Coronary artery (tissue), 2 donors: ENCODE results near the gene TTC3.
"Not testable (repeated sequence)": the region's sequence is repeated elsewhere in the genome, so short reads cannot be mapped to it uniquely, and the experiment has no call there.

Source experiments
- DNase-seq: peaks from one replicate; pipeline ENCODE4 v3.0.0-alpha.2; 2017; ENCODE audit warnings: low spot score
- H3K27ac ChIP-seq, 2 donors: fragments of 200-600 bp; sonication (generic); one replicate each; pipeline ENCODE4 v1.5.1; 2016 to 2019
- H3K4me3 ChIP-seq: fragments of 200-600 bp; sonication (generic); 2 replicates; pipeline ENCODE4 v1.5.1; 2016; ENCODE audit warnings: mild to moderate bottlenecking, moderate library complexity
- TF ChIP-seq, protein P1 (sequence below): fragments of 200-600 bp; sonication (generic); IDR thresholded peaks from one replicate; pipeline ENCODE4 v1.5.1; 2019; ENCODE audit warnings: antibody characterized with exemption

Gene TTC3

DNA sequence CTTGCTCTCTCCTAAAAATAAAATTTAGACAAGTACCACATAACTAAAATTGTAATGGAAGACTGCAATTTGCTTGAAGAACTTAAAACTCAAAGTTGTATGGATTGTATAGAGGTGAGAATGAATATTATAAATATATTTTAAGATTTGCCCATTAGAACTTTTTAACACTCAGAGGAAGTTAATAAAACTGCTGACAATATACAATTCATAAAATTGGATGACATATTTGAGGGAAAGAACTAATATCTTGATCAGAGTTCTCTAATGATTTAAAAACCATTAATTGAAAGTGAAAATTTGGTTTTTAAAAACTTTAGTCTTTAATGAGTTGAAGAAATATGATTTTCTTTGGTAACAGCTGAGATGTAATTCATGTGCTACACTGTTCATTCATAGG, 20.9 kb downstream of the TTC3 start:
- no peak for DNase-seq
- TF ChIP-seq, protein P1, sequence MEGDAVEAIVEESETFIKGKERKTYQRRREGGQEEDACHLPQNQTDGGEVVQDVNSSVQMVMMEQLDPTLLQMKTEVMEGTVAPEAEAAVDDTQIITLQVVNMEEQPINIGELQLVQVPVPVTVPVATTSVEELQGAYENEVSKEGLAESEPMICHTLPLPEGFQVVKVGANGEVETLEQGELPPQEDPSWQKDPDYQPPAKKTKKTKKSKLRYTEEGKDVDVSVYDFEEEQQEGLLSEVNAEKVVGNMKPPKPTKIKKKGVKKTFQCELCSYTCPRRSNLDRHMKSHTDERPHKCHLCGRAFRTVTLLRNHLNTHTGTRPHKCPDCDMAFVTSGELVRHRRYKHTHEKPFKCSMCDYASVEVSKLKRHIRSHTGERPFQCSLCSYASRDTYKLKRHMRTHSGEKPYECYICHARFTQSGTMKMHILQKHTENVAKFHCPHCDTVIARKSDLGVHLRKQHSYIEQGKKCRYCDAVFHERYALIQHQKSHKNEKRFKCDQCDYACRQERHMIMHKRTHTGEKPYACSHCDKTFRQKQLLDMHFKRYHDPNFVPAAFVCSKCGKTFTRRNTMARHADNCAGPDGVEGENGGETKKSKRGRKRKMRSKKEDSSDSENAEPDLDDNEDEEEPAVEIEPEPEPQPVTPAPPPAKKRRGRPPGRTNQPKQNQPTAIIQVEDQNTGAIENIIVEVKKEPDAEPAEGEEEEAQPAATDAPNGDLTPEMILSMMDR: no peak
- Histone ChIP-seq H3K27ac (no peak overlapping the region), H3K4me3 (no peak overlapping the region)

DNA sequence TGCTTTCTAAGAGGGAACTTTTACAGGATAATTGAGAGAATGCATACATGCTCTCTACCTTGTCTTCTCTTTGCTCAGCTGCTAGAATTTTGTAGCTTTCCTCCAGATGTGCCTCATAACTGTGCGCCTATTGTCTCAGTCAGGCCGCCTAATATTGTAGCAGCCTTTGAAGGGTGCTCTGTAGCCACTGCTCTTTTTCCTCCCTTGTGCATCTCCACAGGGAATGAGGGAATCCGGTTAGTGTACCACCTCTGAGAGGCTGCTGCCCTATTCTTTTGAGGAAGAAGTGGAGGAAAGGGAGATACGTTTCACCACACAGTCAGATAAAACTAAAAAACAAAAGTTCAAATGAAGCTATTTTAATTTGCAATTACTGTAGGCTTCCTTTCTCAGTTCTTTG, 22.8 kb downstream of the TTC3 start:
- TF ChIP-seq, protein P1: no peak
- no peak overlapping the region for H3K4me3 ChIP-seq
- no peak overlapping the region for H3K27ac ChIP-seq
- DNase-seq: no peak

DNA sequence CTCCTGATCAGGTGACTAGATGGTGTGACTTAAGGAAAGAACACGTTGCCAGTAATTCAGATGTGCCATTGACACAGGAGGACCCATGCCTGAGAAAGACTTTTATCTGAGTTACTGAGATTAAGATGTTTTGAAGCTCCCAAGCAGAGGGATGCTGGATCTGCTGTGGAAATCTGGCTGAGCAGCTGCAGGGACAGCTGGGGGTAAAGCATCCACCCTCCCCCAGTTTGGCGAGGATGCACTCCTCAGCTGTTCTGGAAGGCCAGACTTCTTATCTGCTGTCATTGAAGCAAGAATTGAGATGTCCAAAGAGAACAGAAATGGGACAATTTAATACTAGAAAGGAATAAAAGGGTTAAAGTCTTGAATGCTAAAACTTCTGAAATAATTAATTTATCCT, 25.7 kb downstream of the TTC3 start:
- TF ChIP-seq, protein P1: no peak
- no peak overlapping the region for H3K4me3 ChIP-seq
- DNase-seq: no peak
- no peak overlapping the region for H3K27ac ChIP-seq

DNA sequence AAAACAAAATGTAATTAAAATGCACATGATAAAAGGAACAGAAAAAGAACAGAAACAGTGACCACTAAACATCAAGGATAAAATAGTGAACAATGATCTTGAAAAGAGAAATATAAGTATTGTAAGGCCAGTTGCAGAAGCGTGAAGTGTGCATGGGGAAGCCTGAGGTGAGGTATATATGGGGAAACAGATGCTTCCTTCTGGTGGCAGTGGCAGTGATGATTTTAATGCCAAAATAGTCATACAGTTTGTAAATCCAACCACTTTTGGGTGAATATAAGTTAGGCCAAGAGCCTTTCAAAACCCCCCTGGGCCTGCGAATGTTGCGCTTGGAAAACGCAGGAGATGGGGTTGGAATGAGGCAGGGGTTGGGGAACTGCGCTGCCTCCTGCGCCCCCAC, 27.3 kb downstream of the TTC3 start:
- no peak for DNase-seq
- Histone ChIP-seq H3K4me3 (no peak overlapping the region), H3K27ac (no peak overlapping the region)
- TF ChIP-seq, protein P1: no peak

DNA sequence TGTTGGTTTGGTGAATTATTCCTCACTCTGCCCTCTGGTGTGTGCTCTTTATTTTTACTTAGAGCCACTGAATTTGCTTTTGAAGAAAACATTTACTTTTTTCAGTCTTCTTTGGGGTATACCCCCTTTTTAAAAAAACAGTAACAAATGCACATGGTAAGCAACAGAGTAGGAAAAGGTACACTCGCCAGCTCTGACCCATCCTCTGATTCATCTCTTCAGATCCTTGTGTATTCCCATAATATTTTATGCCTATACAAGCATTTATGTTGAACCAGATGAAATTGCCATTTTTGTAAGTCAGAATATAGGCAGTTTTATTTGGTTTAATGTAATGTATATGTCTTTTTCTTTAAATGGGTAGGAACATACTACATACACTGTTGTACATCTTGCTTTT, 28.3 kb downstream of the TTC3 start:
- Histone ChIP-seq H3K27ac (no peak overlapping the region), H3K4me3 (no peak overlapping the region)
- DNase-seq: no peak
- TF ChIP-seq, protein P1: no peak

DNA sequence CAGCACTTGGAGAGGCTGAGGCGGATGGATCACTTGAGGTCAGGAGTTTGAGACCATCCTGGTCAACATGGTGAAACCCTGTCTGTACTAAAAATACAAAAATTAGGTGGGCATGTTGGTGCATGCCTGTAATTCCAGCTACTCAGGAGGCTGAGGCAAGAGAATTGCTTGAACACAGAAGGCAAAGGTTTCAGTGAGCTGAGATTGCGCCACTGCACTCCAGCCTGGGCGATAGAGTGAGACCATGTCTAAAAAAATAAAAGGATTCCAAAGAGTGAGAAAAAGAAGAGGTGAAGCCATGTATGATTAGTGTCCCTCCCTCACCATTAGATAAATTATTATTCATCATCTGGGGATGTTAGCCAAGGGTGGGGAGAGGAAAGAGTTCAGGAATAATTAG, 29.7 kb downstream of the TTC3 start:
- not testable (repeated sequence) for H3K4me3 ChIP-seq, H3K27ac ChIP-seq, DNase-seq

DNA sequence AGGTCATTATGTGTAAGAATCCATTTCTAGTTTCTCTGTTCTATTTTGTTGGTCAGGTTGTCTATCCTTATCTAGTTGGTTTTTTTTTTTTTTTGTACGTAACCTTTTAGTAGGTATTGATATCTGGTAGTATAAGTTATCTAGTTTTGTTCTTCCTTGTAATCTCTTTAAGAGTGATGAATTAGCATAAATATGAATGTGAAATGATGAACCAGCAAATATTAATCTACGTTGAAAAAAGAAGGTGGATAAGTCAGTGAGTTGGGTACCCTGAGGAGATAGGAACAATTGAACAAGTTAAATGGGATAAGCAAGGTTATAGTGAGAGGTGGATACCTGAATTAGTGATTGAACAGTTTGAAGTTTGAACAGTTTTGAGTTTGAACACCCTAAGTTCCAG, 33.9 kb downstream of the TTC3 start:
- TF ChIP-seq, protein P1: no peak
- no peak overlapping the region for H3K4me3 ChIP-seq
- no peak for DNase-seq
- no peak overlapping the region for H3K27ac ChIP-seq

DNA sequence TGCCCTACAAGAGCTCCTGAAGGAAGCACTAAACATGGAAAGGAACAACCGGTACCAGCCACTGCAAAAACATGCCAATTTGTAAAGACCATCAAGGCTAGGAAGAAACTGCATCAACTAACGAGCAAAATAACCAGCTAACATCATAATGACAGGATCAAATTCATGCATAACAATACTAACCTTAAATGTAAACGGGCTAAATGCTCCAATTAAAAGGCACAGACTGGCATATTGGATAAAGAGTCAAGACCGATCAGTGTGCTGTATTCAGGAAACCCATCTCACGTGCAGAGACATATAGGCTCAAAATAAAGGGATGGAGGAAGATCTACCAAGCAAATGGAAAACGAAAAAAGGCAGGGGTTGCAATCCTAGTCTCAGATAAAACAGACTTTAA, 38.0 kb downstream of the TTC3 start:
- H3K4me3 ChIP-seq, H3K27ac ChIP-seq, DNase-seq: not testable (repeated sequence)

DNA sequence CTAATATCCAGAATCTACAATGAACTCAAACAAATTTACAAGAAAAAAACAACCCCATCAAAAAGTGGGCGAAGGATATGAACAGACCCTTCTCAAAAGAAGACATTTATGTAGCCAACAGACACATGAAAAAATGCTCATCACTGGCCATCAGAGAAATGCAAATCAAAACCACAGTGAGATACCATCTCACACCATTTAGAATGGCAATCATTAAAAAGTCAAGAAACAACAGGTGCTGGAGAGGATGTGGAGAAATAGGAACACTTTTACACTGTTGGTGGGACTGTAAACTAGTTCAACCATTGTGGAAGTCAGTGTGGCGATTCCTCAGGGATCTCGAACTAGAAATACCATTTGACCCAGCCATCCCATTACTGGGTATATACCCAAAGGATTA, 41.2 kb downstream of the TTC3 start:
- not testable (repeated sequence) for H3K4me3 ChIP-seq, H3K27ac ChIP-seq, DNase-seq

DNA sequence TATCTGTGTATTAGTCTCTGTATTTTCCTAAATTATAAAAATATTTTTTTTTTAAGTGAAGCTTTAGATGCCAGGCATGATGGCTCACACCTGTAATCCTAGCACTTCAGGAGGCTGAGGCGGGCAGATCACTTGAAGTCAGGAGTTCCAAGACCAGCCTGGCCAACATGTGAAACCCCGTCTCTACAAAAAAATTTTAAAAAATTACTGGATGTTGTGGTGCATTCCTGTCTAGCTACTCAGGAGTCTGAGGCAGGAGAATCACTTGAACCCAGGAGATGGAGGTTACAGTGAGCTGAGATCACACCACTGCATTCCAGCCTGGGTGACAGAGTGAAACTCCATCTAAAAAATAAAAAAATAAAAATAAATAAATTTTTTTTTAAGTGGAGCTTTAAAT, 43.4 kb downstream of the TTC3 start:
- DNase-seq, H3K4me3 ChIP-seq: not testable (repeated sequence)

More for the DNA sequence above, 43.4 kb downstream of the TTC3 start:
- not testable (repeated sequence) for H3K27ac ChIP-seq
